ENCODE results near the gene TNFRSF14.

Gene TNFRSF14

DNA sequence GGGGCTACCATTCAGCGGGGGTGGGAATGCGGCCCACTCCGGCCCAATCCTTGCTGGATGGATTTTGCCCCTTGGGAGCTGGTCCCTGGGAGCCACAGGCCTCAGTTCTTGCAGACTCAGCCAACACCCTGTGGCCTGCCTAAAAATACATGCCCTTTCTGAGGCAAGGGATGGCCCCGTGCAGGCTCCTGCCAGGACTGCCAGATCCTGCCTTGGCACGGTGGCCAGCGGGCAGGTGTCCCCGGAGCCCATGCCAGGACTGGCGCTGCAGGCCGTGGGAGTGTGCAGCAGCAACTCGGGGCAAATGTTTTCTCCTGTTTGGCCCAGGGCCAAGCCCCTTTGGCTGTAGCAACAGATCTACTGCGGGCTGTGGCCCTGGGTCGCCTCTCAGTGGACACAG, 28.2 kb upstream of the TNFRSF14 start:
- no peak overlapping the region for H3K4me3 Mint-ChIP-seq

DNA sequence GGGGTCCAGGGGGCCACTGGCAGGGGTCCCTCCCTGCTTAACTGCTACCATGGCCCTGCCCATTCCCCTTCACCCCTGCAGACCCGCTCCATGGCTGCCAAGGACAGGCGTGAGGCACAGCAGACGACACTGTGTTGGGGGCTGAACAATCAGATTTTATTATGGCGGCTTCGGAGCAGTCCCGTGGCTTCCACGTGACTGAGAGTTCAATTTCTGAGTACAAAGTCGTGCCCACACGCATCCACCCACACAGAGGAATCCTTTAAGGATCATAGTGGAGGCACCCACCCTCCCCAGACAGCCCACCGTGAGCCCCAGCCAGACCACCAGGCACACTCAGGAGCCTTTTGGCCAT, 27.6 kb upstream of the TNFRSF14 start:
- peak overlapping the region in 1 of 2 donors; percentile 84 for H3K4me3 Mint-ChIP-seq
- no peak overlapping the region for H3K27ac Mint-ChIP-seq
- peaks cover 3 to 5% of the 10 kb centered on the region in 2 donors for H3K36me3 Mint-ChIP-seq

More for the DNA sequence above, 28.2 kb upstream of the TNFRSF14 start:
- DNase-seq (no peak), ATAC-seq (replicated peaks) (no peak)
- Mint-ChIP-seq H3K9me3 (no peaks in the 10 kb centered on the region), H3K36me3 (peaks cover 3 to 5% of the 10 kb centered on the region in 2 donors), H3K4me1 (peaks cover 35 to 52% of the 10 kb centered on the region in 2 donors), H3K27me3 (peaks cover 15 to 25% of the 10 kb centered on the region in 2 donors), H3K27ac (no peak overlapping the region)

DNA sequence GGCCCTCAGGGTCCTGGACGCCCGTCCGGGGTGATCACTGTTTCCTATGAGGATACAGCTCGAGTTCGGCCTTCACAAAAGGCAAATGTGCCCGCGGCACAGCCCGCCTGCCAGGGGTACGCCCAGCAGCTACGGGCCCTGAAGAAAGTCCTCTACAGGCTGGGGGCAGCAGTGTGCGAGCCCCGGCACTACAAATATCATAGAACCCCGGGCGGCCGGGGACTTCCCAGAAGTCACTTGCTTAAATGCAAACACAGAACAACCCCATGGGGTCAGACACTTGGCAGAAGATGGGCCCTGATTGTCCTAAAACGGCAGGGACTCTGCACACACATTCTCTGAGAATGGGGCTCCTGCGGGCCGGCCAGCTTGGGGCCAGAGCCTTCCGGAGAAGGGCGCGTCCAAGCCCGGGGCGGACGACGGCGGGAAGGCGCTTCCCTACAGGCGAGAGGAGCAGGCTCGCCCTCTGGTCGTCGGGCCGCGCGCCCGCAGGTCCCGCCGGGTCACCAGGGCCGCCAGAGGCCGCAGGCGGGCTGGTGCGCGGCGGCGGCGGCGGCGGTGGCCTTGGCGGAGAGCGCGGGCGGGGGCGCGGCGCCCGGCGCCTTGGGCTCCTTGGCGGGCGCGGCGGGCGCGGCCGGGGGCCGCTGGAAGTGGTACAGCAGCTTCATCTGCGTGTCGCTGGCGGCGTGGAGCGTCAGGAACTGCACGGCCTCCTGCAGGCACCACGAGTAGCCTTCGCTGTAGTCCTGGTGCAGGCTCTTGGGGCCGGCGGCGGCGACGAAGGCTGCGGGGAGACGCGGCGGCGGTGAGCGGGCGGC, 27.0 kb upstream of the TNFRSF14 start:
- ATAC-seq (replicated peaks): peak; percentile 8 to 22
- Mint-ChIP-seq H3K27ac (peak overlapping the region; percentile 25), H3K9me3 (no peaks in the 10 kb centered on the region), H3K4me3 (peak overlapping the region; percentile 77 to 84), H3K4me1 (peaks cover 31 to 41% of the 10 kb centered on the region in 2 donors), H3K36me3 (peaks cover 3 to 5% of the 10 kb centered on the region in 2 donors), H3K27me3 (peaks cover 19 to 36% of the 10 kb centered on the region in 2 donors)
- no peak for DNase-seq

More for the DNA sequence above, 27.6 kb upstream of the TNFRSF14 start:
- H3K4me1 Mint-ChIP-seq: peaks cover 35 to 46% of the 10 kb centered on the region in 2 donors
- no peaks in the 10 kb centered on the region for H3K9me3 Mint-ChIP-seq
- DNase-seq (no peak), ATAC-seq (replicated peaks) (no peak)
- H3K27me3 Mint-ChIP-seq: peaks cover 15 to 30% of the 10 kb centered on the region in 2 donors

DNA sequence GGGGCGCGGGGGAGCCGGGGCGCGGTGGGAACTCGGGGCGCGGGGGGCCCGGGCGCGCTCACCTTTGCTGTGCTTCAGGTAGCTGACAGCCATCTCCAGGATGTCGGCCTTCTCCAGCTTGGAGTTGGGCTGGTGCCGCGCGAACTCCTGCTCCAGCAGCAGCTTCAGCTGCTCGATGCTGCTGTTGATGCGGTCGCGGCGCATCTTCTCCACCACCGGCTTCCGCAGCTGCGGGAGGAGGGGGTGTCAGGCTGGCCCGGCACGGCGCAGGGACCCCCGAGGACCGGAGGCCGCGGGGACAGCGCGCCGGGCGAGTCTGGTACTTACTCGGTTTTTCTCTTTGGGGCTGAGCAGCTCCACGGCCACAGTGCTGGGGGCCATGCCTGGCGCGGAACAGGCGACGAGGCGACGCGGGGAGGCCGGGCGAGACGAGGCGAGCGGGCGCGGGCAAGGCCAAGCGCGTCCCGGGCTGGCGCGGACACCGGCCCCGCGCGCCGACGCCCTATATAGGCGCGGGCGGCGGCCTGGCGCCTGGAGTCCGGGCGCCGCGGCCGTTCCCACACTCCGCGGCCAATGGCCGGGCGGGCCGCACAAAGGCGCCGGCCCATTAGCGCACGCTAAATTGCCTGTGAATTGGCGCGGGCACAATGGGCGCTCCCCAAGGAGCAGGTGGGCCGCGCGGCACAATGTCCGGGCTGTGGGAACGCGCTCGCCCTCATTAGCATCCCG, 26.2 kb upstream of the TNFRSF14 start, which contains the start of gene HES5:
Gene HES5 (minus strand): TSS at position 480 of the 729 bp plus-strand sequence. CDS start 99 bp downstream, at position 381.
- H3K4me3 Mint-ChIP-seq: peak within 1 kb of the TSS; percentile 77 to 84
- H3K9me3 Mint-ChIP-seq: no peaks in the 10 kb centered on the region
- H3K27ac Mint-ChIP-seq: peak within 1 kb of the TSS; percentile 47
- H3K36me3 Mint-ChIP-seq: peaks cover 2 to 3% of the 10 kb centered on the region in 2 donors
- no peak for DNase-seq
- peaks cover 22 to 41% of the 10 kb centered on the region in 2 donors for H3K27me3 Mint-ChIP-seq
- ATAC-seq (replicated peaks): no peak
- peaks cover 23 to 33% of the 10 kb centered on the region in 2 donors for H3K4me1 Mint-ChIP-seq

DNA sequence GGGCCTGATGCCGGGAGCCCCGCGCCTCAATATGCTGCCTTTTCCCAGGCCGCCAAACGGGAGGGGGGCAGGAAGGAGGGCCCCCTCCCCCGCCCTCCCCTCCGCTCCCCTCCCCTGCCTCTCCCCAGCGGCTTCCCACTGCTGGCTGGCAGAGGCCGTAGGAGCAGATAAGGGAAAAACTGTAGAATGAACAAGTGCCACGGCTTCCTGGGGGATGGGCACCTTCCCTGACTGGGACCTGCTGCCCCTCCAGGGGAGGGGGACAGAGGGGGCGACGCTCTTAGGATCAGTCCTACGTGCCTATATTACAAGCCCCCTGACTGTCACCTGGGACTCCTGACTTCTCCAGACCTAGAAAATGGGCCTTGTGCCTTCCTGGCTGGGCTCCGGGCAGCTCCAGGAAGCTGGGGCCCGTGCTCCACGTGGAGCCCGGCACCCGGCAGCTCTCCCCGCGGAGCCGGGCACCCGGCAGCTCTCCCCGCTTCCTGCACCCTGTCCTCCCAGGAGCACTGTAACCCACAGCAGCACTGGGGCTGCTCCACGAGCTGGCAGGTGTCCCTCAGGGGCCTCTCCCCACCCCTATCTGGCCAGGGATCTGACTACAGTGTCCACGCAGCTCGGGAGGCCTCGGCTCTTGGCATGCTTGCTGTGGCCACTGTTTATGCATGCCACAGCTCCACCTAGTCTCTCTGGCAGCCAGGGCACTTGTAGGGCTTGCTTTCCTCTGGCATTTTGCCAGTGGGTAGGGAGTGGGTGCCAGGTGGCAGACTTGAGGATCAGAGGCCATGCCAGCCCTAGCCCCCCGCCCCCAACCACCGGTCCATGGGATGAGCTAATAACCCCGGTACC, 25.4 kb upstream of the TNFRSF14 start:
- no peaks in the 10 kb centered on the region for H3K36me3 Mint-ChIP-seq
- H3K27me3 Mint-ChIP-seq: peaks cover 25 to 49% of the 10 kb centered on the region in 2 donors
- H3K27ac Mint-ChIP-seq: peak overlapping the region; percentile 47
- no peaks in the 10 kb centered on the region for H3K9me3 Mint-ChIP-seq
- DNase-seq (no peak), ATAC-seq (replicated peaks) (no peak)
- H3K4me1 Mint-ChIP-seq: peaks cover 20 to 27% of the 10 kb centered on the region in 2 donors
- H3K4me3 Mint-ChIP-seq: peak overlapping the region; percentile 62 to 76

DNA sequence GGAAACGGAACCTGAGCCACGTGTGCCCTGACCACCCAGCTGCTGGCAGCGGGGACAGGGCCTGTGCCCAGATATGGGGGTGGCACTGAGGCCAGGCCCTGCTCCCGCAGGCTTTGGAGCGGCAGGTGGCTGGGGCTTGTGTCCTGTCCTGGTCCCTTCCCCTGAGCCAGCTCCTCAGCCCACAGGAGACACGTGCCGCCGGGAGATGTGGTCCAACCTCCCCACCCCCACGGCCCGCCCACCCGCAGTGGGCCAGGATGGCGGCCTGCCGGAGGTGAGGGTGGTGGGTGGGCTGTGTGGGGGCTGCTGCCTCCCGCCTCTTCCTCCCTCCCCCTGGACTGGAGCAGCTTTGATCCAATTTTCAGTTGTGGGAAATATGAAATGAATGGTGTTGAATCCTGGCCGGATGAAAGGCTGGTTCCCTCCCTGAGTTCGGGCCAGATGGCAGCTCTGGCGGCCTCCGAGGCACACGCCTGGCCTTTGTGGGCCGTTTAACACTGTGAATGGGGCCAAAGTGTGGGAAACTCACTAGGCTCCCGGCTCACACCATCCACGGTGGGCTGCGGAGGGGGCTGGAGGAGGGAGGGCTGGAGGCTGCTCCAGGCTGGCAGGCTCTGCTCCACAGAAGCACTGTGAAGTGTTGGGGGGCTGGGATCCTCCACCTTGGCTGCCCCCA, 23.5 kb upstream of the TNFRSF14 start:
- no peaks in the 10 kb centered on the region for H3K36me3 Mint-ChIP-seq
- peaks cover 38 to 55% of the 10 kb centered on the region in 2 donors for H3K27me3 Mint-ChIP-seq
- peaks cover 11 to 17% of the 10 kb centered on the region in 2 donors for H3K4me1 Mint-ChIP-seq
- DNase-seq (no peak), ATAC-seq (replicated peaks) (no peak)
- no peak overlapping the region for H3K4me3 Mint-ChIP-seq
- H3K9me3 Mint-ChIP-seq: no peaks in the 10 kb centered on the region
- no peak overlapping the region for H3K27ac Mint-ChIP-seq

DNA sequence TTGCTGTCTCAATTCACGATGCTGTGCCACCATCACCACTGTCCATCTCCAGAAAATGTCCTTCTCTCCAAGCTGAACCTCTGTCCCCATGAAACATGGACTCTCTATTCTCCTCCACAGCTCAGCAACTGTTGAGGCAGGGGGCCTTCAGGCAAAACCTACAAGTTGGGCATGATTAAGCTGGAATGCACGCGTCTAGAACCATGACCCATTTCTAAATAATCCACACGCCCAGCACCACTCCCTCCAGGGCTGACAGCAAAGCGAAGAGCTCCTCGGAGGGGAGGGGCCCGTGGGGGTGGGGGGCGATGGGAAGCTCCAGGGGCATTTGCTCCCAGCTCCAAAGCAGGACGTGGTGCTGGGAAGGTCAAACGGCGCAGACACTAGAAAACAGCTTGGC, 22.8 kb upstream of the TNFRSF14 start:
- Mint-ChIP-seq H3K27ac (no peak overlapping the region), H3K27me3 (peaks cover 40 to 57% of the 10 kb centered on the region in 2 donors)
- no peak for ATAC-seq (replicated peaks)

DNA sequence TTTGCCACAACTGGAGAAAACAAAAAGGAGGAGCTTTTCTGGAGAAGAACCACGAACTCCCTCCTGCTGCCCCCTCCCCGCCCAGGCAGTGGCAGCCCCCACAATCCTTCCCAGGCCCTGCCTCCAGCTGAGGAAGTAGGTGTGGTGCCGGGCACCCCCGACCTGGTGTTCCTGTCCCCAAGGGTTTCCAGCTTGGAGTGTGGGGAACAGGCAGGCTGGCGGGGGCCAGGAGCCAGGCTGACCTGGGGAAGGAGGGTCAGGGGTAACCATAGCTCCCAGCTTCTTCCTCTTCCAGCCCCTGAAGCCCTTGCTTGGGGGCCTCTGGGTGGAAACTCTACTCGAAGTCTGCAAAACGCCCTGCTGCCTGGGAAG, 21.9 kb upstream of the TNFRSF14 start:
- Mint-ChIP-seq H3K4me1 (peaks cover 6% of the 10 kb centered on the region in 2 donors), H3K36me3 (no peaks in the 10 kb centered on the region), H3K27me3 (peaks cover 40 to 66% of the 10 kb centered on the region in 2 donors), H3K4me3 (no peak overlapping the region), H3K9me3 (no peaks in the 10 kb centered on the region), H3K27ac (no peak overlapping the region)
- DNase-seq (no peak), ATAC-seq (replicated peaks) (no peak)

More for the DNA sequence above, 22.8 kb upstream of the TNFRSF14 start:
- no peaks in the 10 kb centered on the region for H3K36me3 Mint-ChIP-seq
- peaks cover 9 to 15% of the 10 kb centered on the region in 2 donors for H3K4me1 Mint-ChIP-seq
- DNase-seq: no peak
- no peak overlapping the region for H3K4me3 Mint-ChIP-seq
- H3K9me3 Mint-ChIP-seq: no peaks in the 10 kb centered on the region

DNA sequence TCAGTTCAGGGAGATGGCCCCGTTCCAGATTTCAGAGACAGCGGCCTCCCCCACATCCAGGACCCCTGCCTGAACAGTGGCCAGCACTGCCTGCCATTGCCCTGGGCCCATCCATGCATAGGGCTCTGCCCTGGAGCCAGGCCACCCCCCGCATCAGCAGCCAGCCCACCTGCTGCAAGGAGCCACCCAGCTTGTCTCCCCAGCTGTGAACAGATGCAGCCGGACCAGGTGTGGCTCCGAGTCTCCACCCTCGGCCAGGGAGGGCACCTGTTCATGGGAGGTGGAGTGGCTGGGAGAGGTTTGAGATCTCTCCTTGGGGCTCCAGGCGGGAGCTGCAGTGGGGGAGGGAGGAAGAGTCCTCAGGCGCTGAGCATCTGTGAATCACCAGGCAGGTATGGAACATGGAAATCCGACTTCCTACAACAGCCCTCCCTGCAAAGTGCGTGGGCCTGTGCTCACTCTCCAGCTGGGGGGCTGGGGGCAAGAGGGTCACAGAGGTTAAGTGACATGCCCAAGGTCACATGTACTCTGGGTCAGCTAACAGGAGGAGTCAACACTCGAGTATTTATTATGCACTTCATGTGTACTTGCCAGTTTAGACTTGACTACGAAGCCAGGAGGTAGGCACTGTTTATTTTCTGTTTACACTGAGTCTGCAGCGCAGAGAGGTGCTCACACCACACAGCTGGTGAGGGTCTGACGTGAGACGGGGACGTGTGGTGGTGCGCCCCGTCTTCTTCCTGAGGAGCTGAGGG, 21.3 kb upstream of the TNFRSF14 start:
- ATAC-seq (replicated peaks) (no peak), DNase-seq (no peak)
- H3K27me3 Mint-ChIP-seq: peaks cover 40 to 66% of the 10 kb centered on the region in 2 donors
- peaks cover 5 to 6% of the 10 kb centered on the region in 2 donors for H3K4me1 Mint-ChIP-seq
- no peak overlapping the region for H3K27ac Mint-ChIP-seq
- no peak overlapping the region for H3K4me3 Mint-ChIP-seq
- H3K36me3 Mint-ChIP-seq: no peaks in the 10 kb centered on the region
- H3K9me3 Mint-ChIP-seq: no peaks in the 10 kb centered on the region

DNA sequence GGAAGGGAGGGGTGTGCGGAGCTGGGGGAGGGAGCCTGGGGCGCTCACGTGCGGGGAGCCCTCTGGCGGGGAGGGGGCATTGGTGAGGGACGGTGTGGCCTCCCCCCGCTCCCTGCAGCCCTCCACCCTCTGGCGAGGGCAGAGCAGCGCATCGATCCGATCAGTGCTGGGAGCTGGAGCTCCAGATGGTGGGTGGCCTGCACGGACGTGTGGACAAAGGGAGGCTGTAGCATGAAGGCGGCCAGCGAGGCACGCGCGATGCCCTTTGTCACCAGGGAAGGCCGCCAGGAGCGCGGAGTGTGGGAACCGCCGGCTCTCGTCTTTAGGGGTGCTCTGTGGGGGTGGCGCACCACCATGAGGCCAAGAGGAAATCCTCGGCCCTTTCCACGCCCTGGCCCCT, 20.7 kb upstream of the TNFRSF14 start:
- no peak overlapping the region for H3K4me3 Mint-ChIP-seq
- peaks cover 40 to 66% of the 10 kb centered on the region in 2 donors for H3K27me3 Mint-ChIP-seq
- ATAC-seq (replicated peaks) (no peak), DNase-seq (no peak)
- peaks cover 5 to 6% of the 10 kb centered on the region in 2 donors for H3K4me1 Mint-ChIP-seq
- H3K36me3 Mint-ChIP-seq: no peaks in the 10 kb centered on the region
- no peak overlapping the region for H3K27ac Mint-ChIP-seq
- H3K9me3 Mint-ChIP-seq: no peaks in the 10 kb centered on the region

DNA sequence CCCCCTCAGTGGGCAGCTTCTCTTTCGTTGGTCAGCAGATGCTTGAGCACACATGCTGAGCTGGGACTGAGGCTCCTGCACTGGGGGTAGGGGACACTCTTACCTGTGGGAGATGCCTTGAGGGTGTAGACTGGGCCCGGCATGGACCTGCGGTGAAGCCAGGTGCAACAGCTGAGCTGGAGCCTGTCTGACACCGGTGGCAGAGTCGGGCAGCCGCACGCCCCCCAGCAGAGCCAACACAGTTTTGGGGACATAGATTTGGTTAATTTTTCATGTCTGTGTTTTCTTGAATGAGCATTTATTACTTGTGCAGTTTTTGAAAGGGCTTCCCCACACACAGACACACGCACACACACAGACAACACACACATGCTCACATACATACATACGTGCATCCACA, 20.2 kb upstream of the TNFRSF14 start:
- H3K4me3 Mint-ChIP-seq: no peak overlapping the region
- H3K9me3 Mint-ChIP-seq: no peaks in the 10 kb centered on the region
- H3K36me3 Mint-ChIP-seq: no peaks in the 10 kb centered on the region
- peaks cover 3% of the 10 kb centered on the region in 2 donors for H3K4me1 Mint-ChIP-seq
- no peak overlapping the region for H3K27ac Mint-ChIP-seq
- DNase-seq (no peak), ATAC-seq (replicated peaks) (no peak)
- H3K27me3 Mint-ChIP-seq: peaks cover 36 to 61% of the 10 kb centered on the region in 2 donors

DNA sequence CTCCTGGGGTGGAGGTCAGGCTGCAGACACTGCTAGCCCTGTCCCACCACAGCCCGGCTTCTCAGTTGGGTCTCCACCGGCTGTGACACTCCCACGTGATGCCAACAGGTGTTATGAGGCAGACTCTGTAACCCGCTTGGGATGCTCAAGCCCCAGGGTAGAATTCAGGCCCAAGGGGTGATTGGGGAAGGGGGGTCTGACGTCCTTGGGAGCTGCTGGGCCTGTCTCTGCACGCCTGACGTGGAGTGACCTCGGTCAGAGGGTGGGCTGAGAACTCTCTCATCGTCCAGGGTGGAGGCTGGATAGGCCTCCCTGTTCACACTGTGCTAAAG, 18.4 kb upstream of the TNFRSF14 start:
- H3K9me3 Mint-ChIP-seq: no peaks in the 10 kb centered on the region
- H3K27me3 Mint-ChIP-seq: peaks cover 25 to 54% of the 10 kb centered on the region in 2 donors
- H3K4me3 Mint-ChIP-seq: no peak overlapping the region
- no peak for ATAC-seq (replicated peaks)
- no peak for DNase-seq
- H3K4me1 Mint-ChIP-seq: peaks cover 4 to 12% of the 10 kb centered on the region in 2 donors
- no peaks in the 10 kb centered on the region for H3K36me3 Mint-ChIP-seq
- H3K27ac Mint-ChIP-seq: no peak overlapping the region

DNA sequence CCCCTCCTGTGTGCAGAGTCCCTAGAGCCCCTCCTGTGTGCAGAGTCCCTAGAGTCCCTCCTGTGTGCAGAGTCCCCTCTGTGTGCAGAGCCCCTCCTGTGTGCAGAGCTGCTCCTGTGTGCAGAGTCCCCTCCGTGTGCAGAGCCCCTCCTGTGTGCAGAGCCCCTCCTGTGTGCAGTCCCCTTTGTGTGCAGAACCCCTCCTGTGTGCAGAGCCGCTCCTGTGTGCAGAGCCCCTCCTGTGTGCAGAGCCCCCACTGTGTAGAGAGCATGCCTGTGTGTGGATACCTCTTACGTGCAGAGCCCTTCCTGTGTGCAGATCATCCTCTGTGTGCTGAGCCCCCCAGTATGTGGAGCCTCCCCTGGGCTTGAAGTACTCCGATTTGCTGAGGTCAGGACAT, 17.8 kb upstream of the TNFRSF14 start:
- Mint-ChIP-seq H3K4me1 (peaks cover 4 to 12% of the 10 kb centered on the region in 2 donors), H3K27me3 (peaks cover 25 to 48% of the 10 kb centered on the region in 2 donors), H3K9me3 (no peaks in the 10 kb centered on the region), H3K36me3 (no peaks in the 10 kb centered on the region), H3K27ac (no peak overlapping the region), H3K4me3 (no peak overlapping the region)
- DNase-seq: no peak
- ATAC-seq (replicated peaks): no peak

All from stimulated activated naive B cell treated with anti-CD40 and anti-IgM and Interleukin-4, amounts not matched to agents 10 μg/mL and 1 μg/mL and 100 μg/mL, for 72 hours (primary cell).